Naive thymus-derived CD4-positive, alpha-beta T cell (primary cell): ENCODE results near the gene LIMS2. TPM values are rescaled to one million over a fixed set of nuclear protein-coding genes. Genes with fewer than 3 reads are reported as not detected.

ENCODE experiments used
- ATAC-seq: fragments of 150-1000 bp; cut with Tn5 transposase; 2 replicates; pipeline ENCODE4 v1.10.0; 2021; ENCODE audit warnings: mild to moderate bottlenecking, moderate library complexity
- CTCF ChIA-PET: fragments of 350-600 bp; sonication (Branson Sonifier 250); formaldehyde crosslinking; loops from one replicate; lab custom pipeline; 2021; ENCODE audit warnings: antibody characterized with exemption; lab: Charles Lee
- POLR2A ChIA-PET: fragments of 350-600 bp; sonication (Branson Sonifier 250); formaldehyde crosslinking; loops from one replicate; lab custom pipeline; 2021; ENCODE audit warnings: antibody characterized with exemption, inconsistent platforms; lab: Charles Lee
- DNase-seq, 9 donors: peaks; one replicate each; pipeline versions ENCODE4 v3.0.0 to v3.0.0-alpha.2; 2020 to 2022; ENCODE audit warnings: mixed read lengths in 1 of 9
- H3K27ac ChIP-seq: one replicate; pipeline ENCODE4 v1.7.0; 2013; ENCODE audit warnings: mild to moderate bottlenecking, low read depth, low read length, moderate library complexity
- H3K27me3 ChIP-seq, 2 donors: one replicate each; pipeline ENCODE4 v1.7.0; 2013; ENCODE audit warnings: low read length in 2 of 2, mild to moderate bottlenecking in 2 of 2, moderate library complexity in 2 of 2; ENCODE audit not compliant: control insufficient read depth in 2 of 2, insufficient read depth in 2 of 2
- H3K36me3 ChIP-seq, 3 experiments: 1 replicate in 2 of 3; 2 replicates in 1 of 3; pipeline ENCODE4 v1.7.0; 2013; ENCODE audit warnings: low read length in 3 of 3, mild to moderate bottlenecking in 3 of 3, moderate library complexity in 1 of 3; ENCODE audit not compliant: insufficient read depth in 3 of 3, control insufficient read depth in 2 of 3
- H3K4me1 ChIP-seq, 2 donors: one replicate each; pipeline ENCODE4 v1.7.0; 2013; ENCODE audit warnings: low read length in 2 of 2, mild to moderate bottlenecking in 2 of 2, moderate library complexity in 1 of 2; ENCODE audit not compliant: control insufficient read depth in 2 of 2, insufficient read depth in 2 of 2
- H3K4me3 ChIP-seq: 2 replicates; pipeline ENCODE4 v1.7.0; 2013; ENCODE audit warnings: mild to moderate bottlenecking, low read length
- H3K9me3 ChIP-seq, 3 experiments: 1 replicate in 2 of 3; 2 replicates in 1 of 3; pipeline ENCODE4 v1.7.0; 2013; ENCODE audit warnings: low read length in 3 of 3; ENCODE audit not compliant: control insufficient read depth in 2 of 3
- H3K27ac Mint-ChIP-seq, 9 donors: one replicate each; pipeline ENCODE4 v1.8.0; 2020 to 2022; ENCODE audit warnings: mixed read lengths in 9 of 9, mild to moderate bottlenecking in 8 of 9, moderate library complexity in 5 of 9, inconsistent platforms in 2 of 9
- H3K27me3 Mint-ChIP-seq, 5 donors: one replicate each; pipeline ENCODE4 v1.8.0; 2021 to 2022; ENCODE audit warnings: mixed read lengths in 5 of 5, mild to moderate bottlenecking in 1 of 5
- H3K36me3 Mint-ChIP-seq, 5 donors: one replicate each; pipeline ENCODE4 v1.8.0; 2020 to 2022; ENCODE audit warnings: mixed read lengths in 5 of 5, mild to moderate bottlenecking in 3 of 5, inconsistent platforms in 1 of 5
- H3K4me1 Mint-ChIP-seq, 7 donors: one replicate each; pipeline ENCODE4 v1.8.0; 2020 to 2022; ENCODE audit warnings: mixed read lengths in 7 of 7, mild to moderate bottlenecking in 3 of 7, inconsistent platforms in 1 of 7
- H3K4me3 Mint-ChIP-seq, 10 donors: one replicate each; pipeline ENCODE4 v1.8.0; 2020 to 2022; ENCODE audit warnings: mild to moderate bottlenecking in 10 of 10, mixed read lengths in 10 of 10, moderate library complexity in 6 of 10, inconsistent platforms in 2 of 10
- H3K9me3 Mint-ChIP-seq, 11 donors: one replicate each; pipeline ENCODE4 v1.8.0; 2020 to 2022; ENCODE audit warnings: mixed read lengths in 11 of 11, mild to moderate bottlenecking in 4 of 11, inconsistent platforms in 1 of 11, moderate library complexity in 1 of 11
- intact Hi-C, 2 donors: fragments of 100-400 bp; cut with micrococcal nuclease; formaldehyde crosslinking; loops; one replicate each; pipeline ENCODE4 v1.15.1; 2023
- polyA plus RNA-seq, 2 donors: library from polyadenylated mRNA; unstranded; fragments of 300-500 nt; fragmentation: Illumina TruSeq; gene quantifications; one replicate each; pipeline ENCODE4 v1.2.3, GENCODE V29; 2021
- total RNA-seq, 6 experiments: library from RNA in 5 of 6; stranded (reverse) in 5 of 6; gene quantifications; 1 replicate in 5 of 6; 2 replicates in 1 of 6; pipeline ENCODE4 v1.2.3 and lab custom pipeline; 2021 to 2026

Gene LIMS2
- total and polyA plus RNA-seq, 7 experiments from 2014 or later, result 5.3 to 27.0 (median 11.0) TPM

GRCh38 chr2:127589841-127590240, 85.5 kb downstream of the LIMS2 start:
- Histone ChIP-seq H3K27ac (no peak overlapping the region), H3K4me1 (no peaks in the 10 kb centered on the region), H3K4me3 (no peak overlapping the region), H3K36me3 (no peaks in the 10 kb centered on the region), H3K27me3 (no peaks in the 10 kb centered on the region), H3K9me3 (no peaks in the 10 kb centered on the region)
- ATAC-seq, result no peak
- ChIA-PET POLR2A (no interaction called here), CTCF (interaction anchor here (1.4 to 4.5 kb wide), 3 partner anchors 9 to 62 kb away, joined by 3 to 141 read pairs (median 14); no protein-coding TSS in a partner anchor)
- H3K27ac Mint-ChIP-seq, result no peak overlapping the region
- no peak for DNase-seq
- no peaks in the 10 kb centered on the region for H3K36me3 Mint-ChIP-seq
- H3K9me3 Mint-ChIP-seq, result no peaks in the 10 kb centered on the region
- H3K27me3 Mint-ChIP-seq, result peaks cover 0 to under 1% (median 0%) of the 10 kb centered on the region in 5 donors
- intact Hi-C loops, result loop anchor here (2.0 to 5.0 kb wide), 3 partner anchors 27 to 112 kb away; partner anchors contain the start of genes IWS1 (in 1 of the 2) and SFT2D3 (in 1 of the 2)
- H3K4me3 Mint-ChIP-seq, result no peak overlapping the region
- peaks cover 0 to 12% (median 4%) of the 10 kb centered on the region in 7 donors for H3K4me1 Mint-ChIP-seq

GRCh38 chr2:127589358-127589757, 86.0 kb downstream of the LIMS2 start:
- peaks cover 0 to 7% (median 4%) of the 10 kb centered on the region in 7 donors for H3K4me1 Mint-ChIP-seq
- H3K27ac ChIP-seq, result no peak overlapping the region
- CTCF ChIA-PET, result interaction anchor here (0.7 to 4.5 kb wide), 2 partner anchors 62 to 65 kb away, joined by 3 to 141 read pairs; no protein-coding TSS in a partner anchor
- POLR2A ChIA-PET, result no interaction called here
- H3K4me1 ChIP-seq, result no peaks in the 10 kb centered on the region
- H3K9me3 ChIP-seq, result no peaks in the 10 kb centered on the region
- no peaks in the 10 kb centered on the region for H3K27me3 ChIP-seq
- H3K4me3 ChIP-seq, result no peak overlapping the region
- H3K27ac Mint-ChIP-seq, result no peak overlapping the region
- no peaks in the 10 kb centered on the region for H3K9me3 Mint-ChIP-seq
- H3K36me3 ChIP-seq, result no peaks in the 10 kb centered on the region
- H3K36me3 Mint-ChIP-seq, result no peaks in the 10 kb centered on the region
- peaks cover 0 to 3% (median 0%) of the 10 kb centered on the region in 5 donors for H3K27me3 Mint-ChIP-seq
- intact Hi-C loops, result no loop called here
- ATAC-seq, result no peak
- DNase-seq, result no peak
- no peak overlapping the region for H3K4me3 Mint-ChIP-seq

Other genes with a start within 250 kb of the LIMS2 start
- 10 to 100 TPM; 24.0 to 57.5 (median 43.4) TPM for gene IWS1, start 149.0 kb downstream of the LIMS2 start, total RNA-seq
- 10 to 100 TPM; 15.7 to 39.7 TPM for gene IWS1, start 149.0 kb downstream of the LIMS2 start, polyA plus RNA-seq
- 1 to 10 TPM in 2 of 5 experiments, under 1 TPM in 1, not detected in 2; 0.29 to 5.9 (median 1.3) TPM for gene MYO7B, start 139.8 kb downstream of the LIMS2 start, total RNA-seq
- gene MYO7B, start 139.8 kb downstream of the LIMS2 start, polyA plus RNA-seq, result not detected
- not detected for gene GPR17, start 29.4 kb downstream of the LIMS2 start, total RNA-seq
- gene GPR17, start 29.4 kb downstream of the LIMS2 start, polyA plus RNA-seq, result not detected
- 10 to 100 TPM in 2 of 5 experiments, 1 to 10 TPM in 3; 6.0 to 17.8 (median 8.9) TPM for gene SFT2D3, start 26.0 kb upstream of the LIMS2 start, total RNA-seq
- gene SFT2D3, start 26.0 kb upstream of the LIMS2 start, polyA plus RNA-seq, result 1 to 10 TPM; 1.4 to 2.1 TPM
- gene WDR33, start 135.6 kb upstream of the LIMS2 start, total RNA-seq, result 10 to 100 TPM; 62.6 to 98.7 (median 72.3) TPM
- gene WDR33, start 135.6 kb upstream of the LIMS2 start, polyA plus RNA-seq, result 10 to 100 TPM; 36.7 to 50.4 TPM
- 10 to 100 TPM; 22.9 to 45.6 (median 30.7) TPM for gene POLR2D, start 182.6 kb upstream of the LIMS2 start, total RNA-seq
- 10 to 100 TPM; 41.0 to 42.1 TPM for gene POLR2D, start 182.6 kb upstream of the LIMS2 start, polyA plus RNA-seq
- gene AMMECR1L, start 210.4 kb upstream of the LIMS2 start, total RNA-seq, result 10 to 100 TPM; 10.5 to 17.2 (median 15.1) TPM
- 10 to 100 TPM in 1 of 2 donors, 1 to 10 TPM in 1; 4.4 to 10.4 TPM for gene AMMECR1L, start 210.4 kb upstream of the LIMS2 start, polyA plus RNA-seq